Kidney (tissue), 14 donors: Measurements from ENCODE around the gene POT1. TPM values are rescaled to one million over a fixed set of nuclear protein-coding genes. Genes with fewer than 3 reads are reported as not detected.

Experiments used
- DNase-seq, 5 donors: peaks; one replicate each; pipeline ENCODE4 v3.0.0-alpha.2; 2013 to 2020
- FAIRE-seq: peaks from 2 replicates; lab custom pipeline; 2012; peaks lifted over from hg19 to GRCh38; lab: Jason Lieb, UNC
- H3K27ac ChIP-seq, 2 donors: one replicate each; pipeline ENCODE4 v1.7.0; 2013; ENCODE audit warnings: low read depth in 2 of 2, low read length in 2 of 2, inconsistent platforms in 1 of 2
- H3K27me3 ChIP-seq: one replicate; pipeline ENCODE4 v1.7.1; 2013; ENCODE audit warnings: low read length, inconsistent platforms; ENCODE audit not compliant: control insufficient read depth, insufficient read depth
- H3K36me3 ChIP-seq, 3 donors: one replicate each; pipeline versions ENCODE4 v1.7.0 to v1.7.1; 2013; ENCODE audit warnings: low read length in 3 of 3, control low read depth in 1 of 3, inconsistent platforms in 1 of 3; ENCODE audit not compliant: insufficient read depth in 3 of 3, control insufficient read depth in 2 of 3
- H3K4me1 ChIP-seq, 3 donors: one replicate each; pipeline versions ENCODE4 v1.7.0 to v1.7.1; 2013; ENCODE audit warnings: low read length in 3 of 3, inconsistent platforms in 1 of 3, low read depth in 1 of 3; ENCODE audit not compliant: control insufficient read depth in 2 of 3, insufficient read depth in 2 of 3
- H3K4me3 ChIP-seq, 3 donors: one replicate each; pipeline versions ENCODE4 v1.7.0 to v1.8.1; 2013; ENCODE audit warnings: low read length in 3 of 3, control low read depth in 1 of 3, inconsistent platforms in 1 of 3
- H3K9ac ChIP-seq, 3 donors: one replicate each; pipeline versions ENCODE4 v1.7.0 to v1.7.1; 2013; ENCODE audit warnings: low read length in 3 of 3, control low read depth in 1 of 3, inconsistent platforms in 1 of 3
- H3K9me3 ChIP-seq, 3 donors: one replicate each; pipeline versions ENCODE4 v1.7.0 to v1.7.1; 2013; ENCODE audit warnings: low read length in 3 of 3, control low read depth in 1 of 3, inconsistent platforms in 1 of 3; ENCODE audit not compliant: control insufficient read depth in 2 of 3, insufficient read depth in 1 of 3
- CTCF ChIP-seq: IDR thresholded peaks from 3 replicates; pipeline ENCODE4 v1.5.1; 2012; ENCODE audit warnings: mild to moderate bottlenecking, moderate library complexity, borderline replicate concordance; ENCODE audit not compliant: insufficient read depth; ENCODE audit errors: extremely low read depth
- intact Hi-C: fragments of 100-400 bp; cut with DNase I; formaldehyde crosslinking; loops from one replicate; pipeline ENCODE4 v1.11.1; 2022
- polyA plus RNA-seq: library from polyadenylated mRNA; stranded (reverse); fragments of 350-450 nt; fragmentation: Illumina TruSeq; extraction: RNeasy Lipid Tissue Mini Kit (QIAGEN cat#74804); gene quantifications from one replicate; pipeline ENCODE4 v1.2.3, GENCODE V29; 2014; ENCODE audit warnings: low read depth, low replicate concordance; ENCODE audit not compliant: insufficient read depth
- total RNA-seq: library from RNA; stranded (reverse); fragmentation: NEBNext Ultra II Directional; extraction: Animal tissue kit (Norgen Biotek cat#: 25700); gene quantifications from one replicate; pipeline ENCODE4 v1.2.1, GENCODE V29; 2021
- donor health status: control.
- donor health status: control.
- donor health status: control.
- donor health status: control.
- donor health status: control.
- donor health status: DM: yes; HTN: yes; CAD: no.
- donor health status: Normal renal cell carcinoma (clear cell type).

The POT1 gene
- total and polyA plus RNA-seq, 2 donors from 2014 or later, result 16.5 to 23.2 TPM

- H3K4me3 ChIP-seq, result no peak overlapping the region
- H3K27me3 ChIP-seq, result no peaks in the 10 kb centered on the region
- no peak for DNase-seq
- intact Hi-C loops, result no loop called here
- no peak overlapping the region for H3K9ac ChIP-seq
- no peaks in the 10 kb centered on the region for H3K4me1 ChIP-seq
- H3K9me3 ChIP-seq, result no peaks in the 10 kb centered on the region
- no peak for TF ChIP-seq CTCF
- FAIRE-seq, result no peak
- H3K36me3 ChIP-seq, result no peaks in the 10 kb centered on the region
- no peak overlapping the region for H3K27ac ChIP-seq
Measured at GRCh38 chr7:124945680-124946079, 16.1 kb upstream of the POT1 start.

- Histone ChIP-seq H3K27me3 (no peaks in the 10 kb centered on the region), H3K4me1 (no peaks in the 10 kb centered on the region), H3K9ac (no peak overlapping the region), H3K9me3 (no peaks in the 10 kb centered on the region), H3K4me3 (no peak overlapping the region), H3K27ac (no peak overlapping the region), H3K36me3 (no peaks in the 10 kb centered on the region)
- no peak for DNase-seq
- intact Hi-C loops, result no loop called here
- no peak for TF ChIP-seq CTCF
- FAIRE-seq, result no peak
Measured at GRCh38 chr7:124943472-124943871, 13.8 kb upstream of the POT1 start.

- Histone ChIP-seq H3K4me1 (no peaks in the 10 kb centered on the region), H3K4me3 (no peak overlapping the region), H3K27ac (no peak overlapping the region), H3K27me3 (no peaks in the 10 kb centered on the region), H3K9me3 (no peaks in the 10 kb centered on the region), H3K9ac (no peak overlapping the region), H3K36me3 (no peaks in the 10 kb centered on the region)
- DNase-seq (no peak), FAIRE-seq (no peak)
- intact Hi-C loops, result no loop called here
- TF ChIP-seq CTCF, result no peak
Measured at GRCh38 chr7:124942399-124942798, 12.8 kb upstream of the POT1 start.

- no peaks in the 10 kb centered on the region for H3K9me3 ChIP-seq
- no peak overlapping the region for H3K27ac ChIP-seq
- no peak for TF ChIP-seq CTCF
- no peak overlapping the region for H3K4me3 ChIP-seq
- no peak overlapping the region for H3K9ac ChIP-seq
- intact Hi-C loops, result no loop called here
- FAIRE-seq (no peak), DNase-seq (no peak)
- H3K36me3 ChIP-seq, result no peaks in the 10 kb centered on the region
- no peaks in the 10 kb centered on the region for H3K4me1 ChIP-seq
- no peaks in the 10 kb centered on the region for H3K27me3 ChIP-seq
Measured at GRCh38 chr7:124940306-124940705, 10.7 kb upstream of the POT1 start.
